ENCODE results near the gene TFAP2A.

Gene TFAP2A
- 0 to 0.13 reads per million in 2 donors for total RNA-seq

GRCh38 chr6:10414756-10415616, at the start of gene TFAP2A:
Gene TFAP2A, minus strand, starts transcription at chr6:10415074. Its CDS starts 83 bp downstream, at chr6:10414991.
- DNase-seq, result no peak

- no peak for DNase-seq
Observed at GRCh38 chr6:10463491-10464481, 48.9 kb upstream of the TFAP2A start.

DNA sequence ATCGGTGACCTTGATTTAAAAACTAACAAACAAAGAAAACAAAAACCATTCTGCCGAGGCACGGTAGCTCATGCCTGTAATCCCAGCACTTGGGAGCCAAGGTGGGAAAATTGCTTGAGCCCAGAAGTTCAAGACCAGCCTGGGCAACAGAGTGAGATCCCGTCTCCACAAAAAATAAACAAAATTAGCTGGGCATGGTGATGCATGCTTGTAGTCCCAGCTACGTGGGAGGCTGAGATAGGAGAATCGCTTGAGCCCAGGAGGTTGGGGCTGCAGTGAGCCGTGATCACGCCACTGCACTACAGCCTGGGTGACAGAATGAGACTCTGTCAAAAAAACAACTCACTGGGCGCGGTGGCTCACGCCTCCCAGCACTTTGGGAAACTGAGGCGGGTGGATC, 48.2 kb upstream of the TFAP2A start:
- DNase-seq, result no peak

GRCh38 chr6:10461850-10462249, 47.0 kb upstream of the TFAP2A start:
- no peak for DNase-seq

GRCh38 chr6:10460096-10460495, 45.2 kb upstream of the TFAP2A start:
- no peak for DNase-seq

DNA sequence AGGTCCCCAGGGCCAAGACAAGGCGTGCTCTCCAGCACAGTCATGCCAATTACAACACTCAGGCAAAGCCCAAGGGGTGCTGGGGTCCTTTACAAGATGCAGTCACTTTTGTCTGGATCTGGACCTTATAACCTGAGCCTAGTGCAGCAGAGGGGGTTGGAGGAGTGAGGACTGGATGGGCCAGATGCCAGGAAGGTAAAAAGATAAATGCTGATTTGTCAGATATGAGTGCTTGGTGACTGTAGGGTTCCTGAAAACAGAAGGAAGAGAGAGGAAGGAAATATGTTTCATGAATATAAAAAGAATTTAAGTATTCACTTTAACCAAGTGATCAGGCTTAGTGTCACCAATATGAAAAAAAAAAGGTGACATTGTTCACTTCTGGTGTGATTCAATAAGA, 43.4 kb upstream of the TFAP2A start:
- no peak for DNase-seq

GRCh38 chr6:10453596-10453995, 38.7 kb upstream of the TFAP2A start:
- no peak for DNase-seq

DNA sequence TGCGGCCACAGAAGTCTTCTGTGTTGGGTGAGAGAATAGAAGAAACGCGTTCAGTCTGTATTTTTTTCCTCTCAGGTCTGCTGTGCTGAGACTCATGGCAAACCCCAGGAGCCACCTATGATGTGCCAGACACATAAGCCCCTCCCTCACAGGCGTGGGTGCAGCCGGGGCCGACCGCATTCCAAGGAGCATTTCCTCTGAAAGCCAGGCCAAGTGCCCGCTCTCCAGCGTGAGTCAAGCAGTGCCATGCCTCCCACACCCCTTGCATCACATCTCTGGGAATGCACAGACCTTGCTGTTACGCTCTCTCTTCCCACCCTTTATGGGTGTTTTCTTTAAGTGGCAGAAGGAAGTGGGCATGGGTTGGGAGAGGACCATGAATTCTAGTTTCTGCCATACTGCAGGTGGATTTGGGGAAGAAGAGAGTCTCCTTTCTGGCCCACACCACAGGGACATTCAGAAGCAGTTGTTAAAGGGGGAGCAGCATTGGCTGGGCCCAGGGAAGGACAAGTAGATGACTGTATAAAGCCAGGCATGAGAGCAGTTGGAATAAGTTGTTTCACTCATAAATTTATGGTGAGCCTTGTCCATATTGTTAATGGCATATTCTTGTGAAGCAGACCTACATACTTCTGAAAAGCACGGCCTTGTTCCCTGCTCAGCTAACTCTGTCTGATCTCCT, 37.1 kb upstream of the TFAP2A start:
- DNase-seq, result no peak

GRCh38 chr6:10451394-10451793, 36.5 kb upstream of the TFAP2A start:
- no peak for DNase-seq

DNA sequence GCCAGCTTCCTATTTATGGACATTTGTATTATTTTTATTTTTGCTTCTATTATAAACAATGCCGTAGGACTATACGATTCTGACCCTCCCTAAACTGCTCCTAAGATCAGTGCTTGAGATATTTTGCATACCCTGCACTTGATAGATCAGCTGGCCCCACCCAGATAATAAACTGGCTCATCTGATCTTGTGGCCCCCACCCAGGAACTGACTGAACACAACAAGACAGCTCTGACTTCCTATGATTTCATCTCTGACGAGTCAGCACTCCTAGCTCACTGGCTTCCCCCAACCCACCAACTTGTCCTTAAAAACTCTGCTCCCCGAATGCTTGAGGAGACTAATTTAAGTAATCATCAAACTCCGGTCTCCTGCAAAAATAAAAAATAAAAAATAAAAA, 34.9 kb upstream of the TFAP2A start:
- DNase-seq, result no peak

- no peak for DNase-seq
Observed at GRCh38 chr6:10448096-10448495, 33.2 kb upstream of the TFAP2A start.

- no peak for DNase-seq
Observed at GRCh38 chr6:10446548-10446947, 31.7 kb upstream of the TFAP2A start.

DNA sequence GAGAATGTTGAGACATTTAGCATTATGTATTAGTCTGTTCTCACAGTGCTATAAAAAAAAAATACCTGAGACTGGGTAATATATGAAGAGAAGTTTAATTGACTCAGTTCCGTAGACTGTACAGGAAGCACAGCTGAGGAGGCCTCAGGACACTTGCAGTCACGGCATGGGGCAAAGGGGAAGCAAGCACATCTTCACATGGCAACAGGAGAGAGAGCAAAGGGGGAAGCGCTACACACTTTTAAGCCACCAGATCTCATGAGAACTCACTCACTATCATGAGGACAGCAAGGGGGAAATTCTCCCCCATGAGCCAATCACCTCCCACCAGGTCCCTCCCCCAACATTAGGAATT, 26.8 kb upstream of the TFAP2A start:
- no peak for DNase-seq

DNA sequence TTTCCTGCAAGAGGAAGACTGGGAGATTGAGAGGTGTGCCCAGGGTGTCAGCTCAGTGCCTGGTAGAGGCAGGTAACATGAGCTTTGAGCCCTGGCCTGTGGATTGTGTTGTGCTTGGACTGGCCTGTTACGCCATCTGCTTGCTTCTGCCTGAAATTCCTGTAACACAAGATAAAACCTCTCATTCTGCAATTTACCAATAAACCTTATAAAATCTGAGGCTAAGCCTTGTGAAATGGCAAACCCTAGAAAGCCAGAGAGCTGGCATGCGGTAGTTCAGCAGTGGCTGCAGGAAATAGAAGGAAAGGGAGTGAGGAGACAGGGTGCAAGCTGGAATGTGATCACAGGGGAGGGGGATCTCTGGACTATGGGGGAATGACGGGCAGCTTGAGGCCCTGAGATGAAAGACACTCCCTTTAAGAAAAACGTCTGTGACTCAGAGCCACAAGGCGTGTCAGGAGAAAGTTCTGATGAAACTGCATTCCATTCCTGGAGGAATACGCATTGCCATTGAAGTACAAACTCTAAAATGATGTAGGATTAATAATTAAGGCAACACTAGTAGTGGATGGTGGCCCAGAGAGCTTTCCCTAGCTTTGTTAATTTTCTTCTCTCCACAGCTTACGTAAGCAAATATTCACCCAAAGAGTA, 26.3 kb upstream of the TFAP2A start:
- no peak for DNase-seq

DNA sequence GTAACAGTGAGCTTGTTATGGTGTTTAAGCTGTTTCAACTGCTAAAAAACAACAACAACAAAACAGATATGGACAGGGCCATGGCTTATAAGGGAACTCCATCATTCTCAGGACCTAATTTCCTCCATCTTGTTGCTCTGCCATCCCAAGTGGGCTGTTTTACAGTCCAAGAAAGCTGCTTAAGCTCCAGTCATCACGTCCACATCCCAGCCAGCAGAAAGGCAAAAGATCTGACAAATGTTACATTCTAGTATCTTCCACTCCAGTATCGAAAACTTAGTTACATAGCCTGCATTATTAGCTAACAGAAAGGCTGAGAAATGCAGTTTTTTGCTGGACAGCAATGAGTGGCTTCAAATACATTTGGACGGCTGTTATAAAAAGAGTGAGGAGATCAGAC, 23.0 kb upstream of the TFAP2A start:
- no peak for DNase-seq

GRCh38 chr6:10434235-10434634, 19.4 kb upstream of the TFAP2A start:
- no peak for DNase-seq

GRCh38 chr6:10433322-10433721, 18.4 kb upstream of the TFAP2A start:
- DNase-seq, result no peak

DNA sequence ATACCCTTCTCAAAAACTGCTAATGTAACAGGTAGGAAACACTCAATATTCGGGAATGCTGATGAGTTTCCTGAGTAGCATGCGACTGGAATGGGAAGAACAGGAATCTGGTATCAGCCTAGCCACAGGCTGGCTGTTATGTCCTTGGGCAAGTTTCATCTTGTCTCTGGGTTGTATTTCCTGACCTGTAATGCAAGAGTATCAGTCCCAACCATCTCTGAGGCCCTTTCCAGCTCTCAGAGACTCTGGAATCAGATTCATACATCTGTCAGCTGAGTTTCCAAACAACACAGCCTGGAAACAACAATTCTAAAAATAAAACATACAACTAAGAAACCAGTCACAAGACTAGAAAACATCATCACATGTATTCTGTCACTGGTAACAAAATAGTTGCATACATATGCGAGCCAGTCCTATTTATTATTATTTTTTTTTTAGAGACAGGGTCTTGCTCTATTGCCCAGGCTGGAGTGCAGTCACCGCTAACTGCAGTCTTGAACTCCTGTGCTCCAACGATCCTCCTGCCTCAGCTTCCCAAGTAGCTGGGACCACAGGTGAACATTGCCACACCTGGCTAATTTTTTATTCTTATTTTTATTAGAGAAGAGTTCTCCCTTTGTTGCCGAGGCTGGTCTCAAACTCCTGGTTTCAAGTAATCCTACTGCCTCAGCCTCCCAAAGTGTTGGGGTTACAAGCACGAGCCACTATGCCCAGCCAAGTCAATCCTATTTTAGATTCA, 16.7 kb upstream of the TFAP2A start:
- no peak for DNase-seq

- DNase-seq, result no peak
Observed at GRCh38 chr6:10429638-10430427, 15.0 kb upstream of the TFAP2A start.

GRCh38 chr6:10426781-10427279, 12.0 kb upstream of the TFAP2A start:
- DNase-seq, result no peak
